ENCODE measurements around the gene VAMP4.
A peak's percentile ranks its signal among the peaks of the same experiment; 100 is the strongest.

Gene VAMP4, protein sequence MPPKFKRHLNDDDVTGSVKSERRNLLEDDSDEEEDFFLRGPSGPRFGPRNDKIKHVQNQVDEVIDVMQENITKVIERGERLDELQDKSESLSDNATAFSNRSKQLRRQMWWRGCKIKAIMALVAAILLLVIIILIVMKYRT

DNA sequence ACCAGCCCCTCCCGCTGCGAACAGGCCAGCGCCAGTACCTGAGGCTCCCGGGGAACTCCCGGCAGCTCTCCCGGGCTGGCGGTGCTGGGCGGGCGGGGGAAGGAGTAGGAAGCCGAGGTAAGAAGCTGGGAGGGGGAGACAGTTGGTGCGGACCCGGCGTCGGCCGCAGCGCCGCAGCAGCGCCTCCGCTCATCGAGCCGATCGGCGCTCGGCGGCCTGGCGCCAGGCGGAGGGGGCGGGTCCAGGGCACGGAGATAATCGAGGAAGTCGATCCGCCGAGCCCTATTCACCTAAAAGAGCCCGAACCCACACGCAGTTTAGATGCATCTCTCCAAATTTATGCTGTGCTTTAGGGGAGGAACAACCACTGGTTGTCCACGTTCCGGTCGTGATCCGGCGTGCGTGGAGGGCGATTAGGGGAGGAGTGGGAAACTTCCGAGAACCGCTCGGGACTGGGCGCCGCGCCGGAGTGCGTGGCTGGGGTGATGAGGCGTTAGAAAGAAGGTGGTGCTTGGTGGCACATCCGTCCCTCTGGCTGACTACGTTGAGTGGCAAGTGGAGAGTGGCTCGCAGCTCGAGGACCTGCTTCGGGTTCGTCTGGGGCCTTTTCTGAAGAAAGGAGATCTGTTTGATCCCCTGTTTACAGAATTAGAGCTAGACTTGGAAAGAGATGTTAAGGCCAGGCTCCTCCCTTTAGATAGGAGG lies at the start of gene VAMP4:
Gene VAMP4 (minus strand): TSS at position 194 of the 705 bp plus-strand sequence. CDS start 3,651 bp downstream, outside the sequence.
- peak; percentile 69 to 87 (median 79) for DNase-seq (ENCODE audit: low read depth in 3 of 3)

DNA sequence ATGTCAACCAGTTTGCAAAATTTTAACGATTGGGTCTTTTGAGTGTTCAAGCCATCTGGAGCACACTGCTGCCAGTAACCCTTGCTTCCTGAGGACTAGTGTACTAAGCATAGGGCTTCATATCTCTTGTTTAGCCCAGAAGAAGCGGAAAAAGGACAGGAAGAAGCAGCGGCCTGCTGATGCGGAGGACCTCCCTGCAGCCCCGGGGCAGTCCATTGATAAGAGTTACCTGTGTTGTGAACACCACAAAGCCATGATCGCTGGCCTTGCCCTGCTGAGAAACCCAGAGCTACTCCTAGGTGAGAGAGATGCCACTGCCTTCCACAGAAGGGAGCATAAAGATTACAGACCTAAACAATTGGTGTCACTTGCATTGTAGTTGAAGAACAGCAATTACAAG lies 48.5 kb upstream of the VAMP4 start:
- DNase-seq (ENCODE audit: low read depth in 3 of 3), result no peak

DNA sequence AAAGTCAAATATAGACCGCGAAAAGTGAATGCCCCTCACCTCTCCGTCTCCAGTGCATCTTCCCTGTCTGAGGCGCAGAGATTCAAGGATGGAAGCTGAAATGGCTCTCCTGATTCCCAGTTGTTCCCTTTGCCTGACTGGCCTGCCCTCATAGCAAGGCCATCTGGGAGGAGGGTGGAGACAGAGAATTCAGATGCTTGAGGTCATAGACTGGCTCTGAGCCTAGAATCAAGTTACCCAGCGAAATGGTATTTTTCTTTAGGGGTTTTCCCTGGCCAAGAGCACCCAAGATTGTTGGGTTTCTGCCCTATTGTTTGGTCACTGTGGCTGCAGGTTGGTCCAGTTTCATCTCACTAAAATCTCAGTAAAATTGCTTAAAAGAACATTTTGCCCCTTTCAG lies 46.8 kb upstream of the VAMP4 start:
- no peak for DNase-seq (ENCODE audit: low read depth in 3 of 3)

DNA sequence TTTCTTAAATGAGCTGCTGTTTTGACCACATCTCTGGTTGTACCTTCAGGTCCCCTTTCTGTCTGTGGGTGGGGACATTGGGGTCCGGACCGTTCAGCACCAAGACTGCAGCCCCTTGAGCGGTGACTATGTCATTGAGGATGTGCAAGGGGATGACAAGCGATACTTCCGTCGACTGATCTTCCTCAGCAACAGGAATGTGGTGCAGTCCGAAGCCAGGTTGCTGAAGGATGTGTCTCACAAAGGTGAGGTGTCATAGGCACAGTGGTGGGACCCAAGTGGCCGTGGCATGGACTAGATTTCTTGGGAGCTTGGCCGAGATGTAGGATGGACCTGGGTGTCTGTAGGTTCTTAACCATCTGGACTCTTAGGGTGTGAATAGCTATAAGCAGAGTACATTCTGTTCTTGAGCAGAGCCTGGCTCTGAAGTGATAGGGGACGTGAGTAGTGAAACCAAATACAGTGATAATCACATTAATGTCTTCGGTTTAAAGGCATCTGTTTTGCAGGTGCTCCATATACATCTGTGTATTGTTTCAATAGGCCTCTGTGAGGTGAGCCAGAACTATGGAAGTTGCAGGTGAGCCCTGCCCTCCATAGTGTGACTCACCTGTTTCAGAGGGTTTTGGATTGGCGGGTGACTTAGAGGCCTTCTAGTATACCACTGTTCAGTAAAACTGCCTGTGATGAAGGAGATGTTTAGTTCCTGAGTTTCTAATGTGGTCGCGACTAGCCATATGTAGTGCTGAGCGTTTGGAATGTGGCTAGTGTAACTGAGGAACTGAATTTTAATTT lies 46.0 kb upstream of the VAMP4 start:
- DNase-seq (ENCODE audit: low read depth in 3 of 3), result no peak

DNA sequence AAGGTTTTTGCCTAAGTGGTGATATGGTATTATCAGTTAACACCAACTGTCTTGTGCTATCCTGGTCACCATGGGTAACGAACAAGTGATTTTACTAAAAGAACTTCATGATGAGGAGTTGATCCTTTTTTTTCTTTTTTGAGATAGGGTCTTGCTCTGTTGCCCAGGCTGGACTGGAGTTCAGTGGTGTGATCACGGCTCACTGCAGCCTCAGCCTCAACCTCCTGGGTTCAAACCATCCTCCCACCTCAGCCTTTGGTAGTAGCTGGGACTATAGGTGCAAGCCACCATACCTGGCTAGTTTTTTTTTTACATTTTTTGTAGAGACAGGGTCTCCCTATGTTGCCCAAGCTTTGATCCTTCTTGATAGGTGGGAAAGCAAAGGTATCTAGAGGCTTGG lies 44.7 kb upstream of the VAMP4 start:
- DNase-seq (ENCODE audit: low read depth in 3 of 3), result no peak

DNA sequence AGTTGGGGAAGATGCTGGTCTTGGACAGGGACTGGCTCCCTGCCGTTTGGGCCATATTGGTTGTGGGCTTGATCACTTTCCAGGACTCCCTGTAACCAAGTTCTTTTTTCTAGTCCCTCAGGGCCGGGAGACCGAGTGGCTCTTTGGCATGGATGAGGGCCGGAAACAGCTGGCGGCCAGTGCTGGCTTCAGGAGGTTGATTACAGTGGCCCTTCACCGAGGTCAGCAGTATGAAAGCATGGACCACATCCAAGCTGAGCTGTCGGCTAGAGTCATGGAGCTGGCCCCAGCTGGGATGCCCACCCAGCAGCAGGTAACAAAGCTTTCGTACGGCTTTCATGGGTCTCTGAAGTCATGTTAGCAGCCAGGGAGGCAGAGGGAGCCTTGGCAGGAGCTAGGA lies 43.9 kb upstream of the VAMP4 start:
- no peak for DNase-seq (ENCODE audit: low read depth in 3 of 3)

DNA sequence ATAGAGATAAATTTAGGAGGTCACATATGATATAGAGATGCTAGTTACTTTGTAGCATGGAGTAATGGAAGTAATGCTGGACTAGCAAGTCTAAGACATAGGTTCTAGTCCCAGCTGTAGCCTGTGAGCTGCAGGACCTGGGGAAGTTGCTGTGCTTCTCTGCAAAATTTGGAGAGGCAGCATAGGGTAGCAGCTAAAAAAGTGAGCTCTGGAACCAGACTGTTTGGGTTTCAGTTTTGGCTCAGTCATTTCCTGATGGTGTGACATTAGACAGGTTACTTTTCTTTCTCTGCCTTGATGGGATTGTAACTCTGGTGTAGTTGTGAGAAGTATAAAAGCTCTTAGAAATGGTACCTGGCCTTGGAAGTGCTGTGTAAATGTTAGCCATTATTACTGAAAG lies 42.9 kb upstream of the VAMP4 start:
- DNase-seq (ENCODE audit: low read depth in 3 of 3), result no peak

DNA sequence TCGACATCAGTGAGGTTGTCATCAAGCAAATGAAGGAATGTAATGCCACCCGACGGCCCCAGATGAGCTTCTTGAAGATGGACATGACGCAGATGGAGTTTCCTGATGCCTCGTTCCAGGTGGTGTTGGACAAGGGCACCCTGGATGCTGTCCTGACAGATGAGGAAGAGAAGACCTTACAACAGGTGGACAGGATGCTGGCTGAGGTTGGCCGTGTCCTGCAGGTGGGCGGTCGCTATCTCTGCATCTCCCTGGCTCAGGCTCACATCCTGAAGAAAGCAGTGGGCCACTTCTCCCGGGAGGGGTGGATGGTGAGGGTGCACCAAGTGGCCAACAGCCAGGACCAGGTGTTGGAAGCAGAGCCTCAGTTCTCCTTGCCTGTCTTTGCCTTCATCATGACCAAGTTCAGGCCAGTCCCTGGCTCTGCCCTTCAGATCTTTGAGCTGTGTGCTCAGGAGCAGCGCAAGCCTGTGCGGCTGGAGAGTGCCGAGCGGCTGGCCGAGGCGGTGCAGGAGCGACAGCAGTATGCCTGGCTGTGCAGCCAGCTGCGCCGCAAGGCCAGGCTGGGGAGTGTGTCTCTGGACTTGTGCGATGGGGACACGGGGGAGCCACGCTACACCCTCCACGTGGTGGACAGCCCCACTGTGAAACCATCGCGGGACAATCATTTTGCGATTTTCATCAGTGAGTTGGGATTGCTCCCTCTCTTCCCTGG lies 42.1 kb upstream of the VAMP4 start:
- no peak for DNase-seq (ENCODE audit: low read depth in 3 of 3)

DNA sequence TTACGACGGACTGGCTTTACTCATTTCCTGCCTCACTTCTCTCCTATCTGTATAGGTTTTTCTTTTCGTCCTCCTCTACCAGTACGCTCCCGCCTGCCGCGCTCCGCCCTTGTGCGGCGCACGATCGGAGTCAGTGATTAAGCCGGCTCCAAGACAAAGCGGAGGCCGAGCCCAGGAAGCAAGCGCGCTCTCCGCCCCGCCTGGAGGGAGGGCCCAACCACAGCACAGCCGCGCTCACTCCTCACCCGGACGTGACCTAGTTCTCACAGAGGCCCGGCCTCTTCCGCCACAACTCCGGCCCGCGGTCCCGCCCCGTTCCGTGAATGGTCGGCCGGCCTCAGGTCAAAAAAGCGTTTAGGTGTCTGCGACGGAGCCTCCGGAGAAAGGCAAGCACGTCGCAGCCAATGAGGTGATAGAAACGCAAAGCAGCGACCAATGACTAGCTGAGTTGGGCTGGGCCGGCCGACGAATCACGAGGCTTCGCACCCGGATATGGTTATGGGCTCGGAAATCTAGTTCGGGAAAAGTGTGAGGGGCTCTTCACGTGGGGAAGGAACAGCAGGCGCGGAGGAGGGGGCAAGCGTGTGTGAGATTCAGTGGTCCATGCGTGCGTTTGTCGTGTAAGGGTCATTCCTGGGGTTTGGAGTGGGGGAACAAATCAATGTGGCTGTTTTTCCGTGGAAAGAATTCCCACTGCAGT lies 39.5 kb upstream of the VAMP4 start, which contains the start of gene METTL13:
Gene METTL13 (plus strand): TSS at position 485 of the 700 bp plus-strand sequence. CDS start 308 bp downstream, outside the sequence.
- peak; percentile 94 to 98 (median 97) for DNase-seq (ENCODE audit: low read depth in 3 of 3)

DNA sequence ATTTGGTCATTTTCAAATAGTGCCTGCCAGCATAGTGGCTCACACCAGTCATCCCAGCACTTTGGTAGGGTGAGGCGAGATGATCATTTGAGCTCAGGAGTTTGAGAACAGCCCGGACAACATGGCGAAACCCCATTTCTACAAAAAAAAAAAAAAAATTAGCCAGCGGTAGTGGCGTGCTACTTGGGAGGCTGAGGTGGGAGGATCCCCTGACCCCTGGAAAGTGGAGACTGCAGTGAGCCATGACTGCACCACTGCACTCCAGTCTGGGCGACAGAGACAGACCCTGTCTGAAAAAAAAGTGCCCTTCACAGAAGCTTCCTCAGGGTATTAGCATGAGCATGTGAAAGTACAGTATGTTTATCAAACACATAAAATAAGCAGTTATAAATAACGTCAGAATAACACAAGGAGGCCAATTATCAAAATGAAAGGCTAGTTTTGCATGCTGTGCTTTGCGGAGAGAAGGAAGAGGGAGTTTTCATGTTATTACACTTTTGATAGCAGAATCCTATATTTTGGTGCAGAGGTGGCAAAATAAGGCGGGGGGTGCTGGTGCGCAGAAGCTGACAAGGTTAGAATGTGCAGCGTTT lies 38.8 kb upstream of the VAMP4 start:
- no peak for DNase-seq (ENCODE audit: low read depth in 3 of 3)

DNA sequence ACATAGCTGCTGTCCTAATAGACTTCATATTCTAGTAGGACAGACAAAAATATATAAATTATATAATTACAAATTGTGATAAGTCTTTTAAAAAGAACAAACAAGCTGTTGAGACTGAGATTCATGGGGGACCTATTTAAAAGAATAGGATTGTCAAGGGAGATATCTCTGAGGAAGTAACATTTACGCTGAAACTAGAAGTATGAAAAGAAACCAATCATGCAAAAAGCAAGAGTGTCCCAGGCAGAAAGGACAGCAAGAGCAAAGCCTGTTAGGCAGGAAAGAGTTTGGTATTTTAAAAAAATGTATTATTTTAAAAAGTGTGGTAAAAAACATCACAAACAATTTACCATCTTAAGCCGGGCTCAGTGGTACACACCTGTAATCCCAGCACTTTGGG lies 30.4 kb upstream of the VAMP4 start:
- DNase-seq (ENCODE audit: low read depth in 3 of 3), result no peak

DNA sequence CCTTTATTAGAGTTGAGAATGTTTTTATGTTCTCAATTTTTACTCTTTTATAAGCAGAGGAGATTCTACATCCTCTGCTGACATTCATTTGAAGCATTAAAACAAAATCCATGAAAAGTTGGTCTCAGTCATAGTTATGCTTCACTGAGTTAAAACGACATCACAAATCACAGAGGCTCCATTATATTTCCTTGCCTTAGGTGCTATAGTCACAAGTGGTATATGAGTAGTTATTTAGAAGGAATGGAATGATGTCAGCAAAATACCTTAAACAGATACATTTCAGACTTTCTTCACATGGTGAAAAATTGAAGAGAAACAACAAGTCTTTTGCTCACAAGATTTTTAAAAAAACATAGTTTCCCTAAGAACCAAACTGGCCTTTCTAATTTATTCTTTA lies 27.9 kb upstream of the VAMP4 start:
- no peak for DNase-seq (ENCODE audit: low read depth in 3 of 3)

DNA sequence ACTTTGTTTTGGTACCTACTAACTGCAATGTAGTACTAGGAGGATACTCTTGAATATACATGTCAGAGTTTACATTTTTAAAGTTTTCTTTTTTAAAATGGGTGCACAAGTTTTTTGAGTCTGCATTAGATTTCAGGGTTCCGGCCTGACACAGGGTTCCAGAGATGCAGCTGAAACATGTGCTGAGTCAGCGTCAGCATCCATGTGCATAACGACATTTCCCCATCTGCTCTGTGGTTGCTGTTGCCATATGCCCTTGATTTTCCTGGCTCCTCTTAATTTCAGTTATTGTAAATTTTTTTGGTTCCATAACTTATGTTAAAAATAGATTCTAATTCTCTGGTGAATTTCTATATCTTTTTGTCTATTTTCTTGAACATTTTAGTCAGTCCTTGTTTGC lies 27.3 kb upstream of the VAMP4 start:
- no peak for DNase-seq (ENCODE audit: low read depth in 3 of 3)

DNA sequence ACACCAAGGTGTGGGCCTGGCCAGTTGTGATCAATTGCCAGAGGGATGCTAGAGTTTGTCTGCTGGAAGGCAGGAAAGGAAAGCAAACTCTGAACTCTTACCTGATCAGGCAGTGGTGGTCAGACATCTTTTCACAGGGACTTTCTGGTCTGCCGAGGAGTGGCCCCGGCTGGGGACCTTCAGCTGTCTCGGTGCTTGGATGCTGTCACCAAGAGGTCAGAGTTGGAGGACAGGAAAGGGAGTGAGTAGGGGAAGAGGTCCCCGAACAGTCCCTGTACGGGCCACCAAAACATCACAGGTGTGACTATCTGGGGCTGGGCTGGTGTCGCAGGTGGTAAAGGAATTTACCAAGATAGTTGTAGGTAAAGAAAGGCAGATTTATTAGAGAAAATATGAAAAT lies 21.9 kb upstream of the VAMP4 start:
- no peak for DNase-seq (ENCODE audit: low read depth in 3 of 3)

DNA sequence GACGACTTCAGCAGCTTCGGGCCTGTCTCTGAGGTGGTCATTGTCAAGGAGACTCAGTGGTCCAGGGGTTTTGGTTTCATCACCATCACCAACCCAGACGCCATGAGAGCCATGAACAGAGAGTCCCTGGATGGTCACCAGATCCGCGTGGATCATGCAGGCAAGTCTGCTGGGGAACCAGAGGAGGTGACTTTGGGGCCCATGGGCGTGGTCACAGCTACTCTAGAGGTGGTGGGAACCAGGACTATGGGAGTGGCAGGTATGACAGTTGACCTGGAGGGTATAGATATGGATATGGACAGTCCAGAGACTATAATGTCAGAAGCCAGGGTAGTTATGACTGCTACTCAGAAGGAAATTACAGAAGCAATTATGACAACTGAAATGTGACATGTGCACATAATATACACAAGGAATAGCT lies 20.3 kb upstream of the VAMP4 start:
- no peak for DNase-seq (ENCODE audit: low read depth in 3 of 3)

DNA sequence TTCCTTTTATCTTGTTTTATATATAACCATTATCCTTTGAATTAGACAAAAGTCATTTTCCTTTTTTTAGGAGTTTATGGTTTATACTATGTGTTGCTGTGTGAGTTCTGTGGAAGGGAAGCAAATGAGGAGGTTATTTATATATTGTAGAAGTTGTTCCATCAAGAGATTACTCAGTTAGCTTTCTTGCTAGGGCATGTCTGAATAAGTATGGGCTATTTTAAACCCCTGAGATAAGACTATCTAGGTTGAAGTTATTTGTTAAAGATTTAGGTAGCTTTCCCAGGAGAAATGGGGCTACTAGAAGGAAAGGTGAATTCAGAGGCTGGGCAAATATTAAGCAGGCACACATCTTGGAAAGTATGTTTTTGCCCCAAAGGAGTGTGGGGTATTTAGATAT lies 16.1 kb upstream of the VAMP4 start:
- DNase-seq (ENCODE audit: low read depth in 3 of 3), result no peak

DNA sequence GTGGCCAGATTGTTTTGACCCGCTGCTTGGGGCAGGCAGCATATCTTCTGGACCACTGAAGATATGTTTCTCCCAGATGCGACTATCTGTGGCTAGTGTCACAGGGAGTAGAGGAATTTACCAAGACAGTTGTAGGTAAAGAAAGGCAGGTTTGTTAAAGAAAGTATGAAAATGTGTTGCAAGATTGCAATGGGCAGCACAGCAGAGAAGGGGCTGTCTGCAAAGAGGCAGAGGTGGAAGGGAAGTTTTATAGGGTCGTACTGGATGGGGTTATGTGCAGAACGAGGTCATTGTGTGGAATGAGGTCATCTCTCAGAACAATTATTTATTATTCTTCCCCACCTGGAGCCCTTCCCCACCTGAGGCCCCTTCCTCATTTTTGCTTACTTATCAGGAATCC lies 15.0 kb upstream of the VAMP4 start:
- DNase-seq (ENCODE audit: low read depth in 3 of 3), result no peak

DNA sequence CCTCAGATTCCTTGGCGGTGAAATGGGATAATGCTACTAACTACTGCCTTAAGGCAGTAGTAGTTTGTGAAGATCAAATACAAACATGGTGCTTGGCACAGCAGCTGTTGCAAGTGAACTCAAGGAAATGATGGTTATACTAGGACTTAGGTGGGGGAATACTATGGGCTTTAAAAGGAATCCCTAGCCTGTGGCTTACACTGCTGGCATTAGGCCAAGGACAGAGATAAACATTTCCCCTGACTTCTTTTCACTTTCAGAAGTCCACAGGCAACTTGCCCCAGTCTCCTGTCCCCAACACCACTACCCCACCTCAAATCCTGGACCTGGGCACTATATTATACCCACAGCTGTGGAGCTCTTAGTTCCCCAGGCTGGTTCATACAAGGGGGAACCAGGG lies 13.1 kb upstream of the VAMP4 start:
- no peak for DNase-seq (ENCODE audit: low read depth in 3 of 3)

DNA sequence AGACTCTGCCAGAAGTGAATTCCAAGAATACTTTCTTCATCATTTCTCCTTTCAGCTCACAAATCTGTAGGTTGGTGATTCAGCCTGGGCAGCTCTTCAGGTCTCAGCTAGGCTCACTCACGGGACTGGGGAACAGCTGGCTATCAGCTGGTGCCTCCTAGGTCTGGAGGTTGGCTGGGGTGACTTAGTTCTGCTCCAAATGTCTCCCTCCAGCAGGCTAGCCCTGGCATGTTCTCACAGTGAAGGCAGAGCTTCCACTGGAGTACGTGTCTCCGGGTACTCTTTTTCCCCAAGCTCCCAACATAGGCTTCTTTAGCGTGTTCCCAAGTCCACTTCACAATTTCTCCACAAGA lies 12.5 kb upstream of the VAMP4 start:
- no peak for DNase-seq (ENCODE audit: low read depth in 3 of 3)

DNA sequence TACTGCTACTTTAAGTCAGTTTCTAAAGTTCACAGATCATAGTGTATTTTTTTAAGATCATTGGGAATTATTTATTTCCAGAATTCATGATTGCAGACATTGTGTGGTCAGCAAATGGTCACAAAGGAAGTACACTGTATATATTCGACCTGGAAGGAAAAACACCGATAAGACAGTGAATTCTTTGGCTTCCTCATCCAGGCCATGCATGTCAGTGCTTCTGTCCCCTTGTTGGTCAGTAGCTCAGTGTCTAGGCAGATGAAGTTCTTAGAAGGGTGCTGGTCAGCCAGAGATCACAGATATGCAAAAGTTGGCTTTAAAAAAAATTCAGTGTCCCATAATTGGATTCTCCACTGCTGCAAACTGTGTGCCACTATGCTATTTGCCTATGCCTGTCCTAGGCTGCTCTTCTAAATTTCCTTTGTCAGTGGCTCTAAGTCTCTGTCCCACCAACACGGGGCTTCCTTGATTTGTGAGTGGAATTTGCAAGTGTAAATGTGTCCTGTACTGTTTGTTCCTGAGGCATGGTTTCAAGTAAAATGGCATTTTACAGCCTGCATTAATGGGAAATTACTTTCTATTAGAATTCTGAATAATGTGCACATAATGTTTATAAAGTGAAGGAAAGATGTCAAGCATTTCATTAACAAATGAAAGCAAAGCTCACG lies 12.0 kb upstream of the VAMP4 start:
- no peak for DNase-seq (ENCODE audit: low read depth in 3 of 3)

DNA sequence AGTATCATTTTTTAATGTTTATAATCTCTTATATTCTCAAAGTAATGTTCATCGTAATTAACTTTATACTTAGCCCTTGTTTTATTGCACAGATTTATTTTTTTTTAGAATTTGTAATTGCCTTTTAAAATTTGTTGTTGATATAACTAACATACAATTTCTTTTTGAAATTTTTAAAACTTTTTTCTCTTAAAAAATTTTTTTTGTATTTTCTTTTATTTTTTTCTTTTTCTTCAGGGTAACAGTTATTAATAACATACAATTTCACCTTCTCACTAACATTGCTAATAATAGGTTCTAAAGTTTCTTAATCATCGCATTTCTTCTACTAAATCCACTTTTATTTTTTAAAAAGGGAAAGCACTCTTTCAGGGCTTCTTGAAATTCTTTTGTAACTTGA lies 11.3 kb upstream of the VAMP4 start:
- no peak for DNase-seq (ENCODE audit: low read depth in 3 of 3)
